Heart left ventricle (tissue), 16 donors: ENCODE data around the gene PRPF18. TPM values are rescaled to one million over a fixed set of nuclear protein-coding genes. Genes with fewer than 3 reads are reported as not detected.

Experiments used
- ATAC-seq, 4 donors: fragments of 200-7000 bp; cut with Tn5 transposase; one replicate each; pipeline ENCODE4 v1.9.1; 2020 to 2022; ENCODE audit warnings: moderate library complexity in 4 of 4, mild to moderate bottlenecking in 3 of 4, moderate number of reproducible peaks in 1 of 4
- DNase-seq, 5 donors: peaks; one replicate each; pipeline ENCODE4 v3.0.0-alpha.2; 2020
- H3K27ac ChIP-seq, 12 donors: fragments of 200-600 bp; sonication (generic) in 4 of 12; one replicate each; pipeline versions ENCODE4 v1.5.0 to v1.8.0; 2016 to 2022; ENCODE audit warnings: mild to moderate bottlenecking in 2 of 12
- H3K27me3 ChIP-seq, 9 donors: fragments of 200-600 bp; sonication (generic) in 2 of 9; one replicate each; pipeline versions ENCODE4 v1.5.1 to v1.8.0; 2016 to 2022; ENCODE audit warnings: mild to moderate bottlenecking in 3 of 9
- H3K36me3 ChIP-seq, 9 donors: fragments of 200-600 bp; sonication (generic) in 2 of 9; one replicate each; pipeline versions ENCODE4 v1.5.0 to v1.8.0; 2018 to 2022; ENCODE audit warnings: mild to moderate bottlenecking in 2 of 9
- H3K4me1 ChIP-seq, 12 donors: fragments of 200-600 bp; sonication (generic) in 4 of 12; one replicate each; pipeline versions ENCODE4 v1.5.0 to v1.8.0; 2016 to 2022; ENCODE audit warnings: mild to moderate bottlenecking in 3 of 12
- H3K4me3 ChIP-seq, 12 donors: fragments of 200-600 bp; sonication (generic) in 4 of 12; one replicate each; pipeline versions ENCODE4 v1.5.0 to v1.8.0; 2017 to 2022; ENCODE audit warnings: mild to moderate bottlenecking in 9 of 12, moderate library complexity in 4 of 12
- H3K9me3 ChIP-seq, 12 donors: fragments of 200-600 bp; sonication (generic) in 4 of 12; one replicate each; pipeline versions ENCODE4 v1.5.0 to v1.8.0; 2016 to 2022; ENCODE audit warnings: mild to moderate bottlenecking in 1 of 12
- CTCF ChIP-seq, 12 donors: fragments of 200-600 bp; sonication (generic) in 4 of 12; IDR thresholded peaks; one replicate each; pipeline versions ENCODE4 v1.5.0 to v1.8.0; 2018 to 2022; ENCODE audit warnings: antibody characterized with exemption in 12 of 12, mild to moderate bottlenecking in 5 of 12
- POLR2A ChIP-seq, 2 donors: fragments of 450-650 bp; IDR thresholded peaks; one replicate each; pipeline ENCODE4 v1.6.1; 2017; ENCODE audit warnings: antibody characterized with exemption in 2 of 2, mild to moderate bottlenecking in 2 of 2, moderate library complexity in 2 of 2
- WGBS, 4 donors: extraction: QIAGEN DNeasy Blood & Tissue Kit in 2 of 4; methylation state at CpG; one replicate each; pipeline versions ENCODE4 v1.1.5 to v1.1.7; 2013 to 2018; 5-methylcytosine and 5-hydroxymethylcytosine counted together
- intact Hi-C, 10 donors: fragments of 100-400 bp; cut with DNase I; formaldehyde crosslinking; loops; one replicate each; pipeline versions ENCODE4 v1.11.1 to v1.14.2; 2022
- polyA plus RNA-seq, 2 donors: library from polyadenylated mRNA; stranded (reverse); fragments of 200-250 nt; gene quantifications; one replicate each; pipeline ENCODE4 v1.2.3, GENCODE V29; 2013
- total RNA-seq, 9 donors: library from RNA; depleted of rRNA in 2 of 9; stranded (reverse); fragments of >200 nt in 2 of 9; fragmentation: NEBNext Ultra II Directional in 3 of 9; extraction: Animal tissue kit (Norgen Biotek cat#: 25700) in 3 of 9; gene quantifications; one replicate each; pipeline versions ENCODE4 v1.1.0 to v1.2.4, GENCODE V29; 2016 to 2023
- donor health status: ischemic (EF 13 %, LVEDD 7.1; RV severe dilation, severe dysfunction).
- donor health status: healthy with polysubstance abuse.
- donor health status: DM: no; HTN: yes; CAD: no.
- donor health status: DM: no; HTN: no; CAD: no.
- donor health status: ischemic (EF 25% LVEDD 6.9; RV normal size, moderate dysfunction).
- donor health status: ischemic (EF 25% LVEDD 5.7; RV mildly dilated, moderate dysfunction).
- donor health status: healthy.
- donor health status: DM: yes; HTN: yes; CAD: no.
- donor health status: ischemic (EF 35%, LVEDD 5.7; RV mildly dilated, moderate dysfunction).
- donor health status: nonischemic (EF 11% LVEDD 7.7; RV severe dilation, severe dysfunction).
- donor health status: DM: yes; HTN: yes; CAD: no.
- donor health status: PGD.
- donor health status: ischemic (EF 29% LVEDD 5.4; RV normal size, mild dysfunction).
- donor health status: nonischemic (EF 23%, LVEDD 6.1; RV moderate dilation, normal function).

The PRPF18 gene
- total and polyA plus RNA-seq, 11 donors = 8.9 to 19.1 (median 14.7) TPM

GRCh38 chr10:13555884-13556510 is 30.8 kb upstream of the PRPF18 start:
- ATAC-seq (no peak), DNase-seq (no peak)
- no peak overlapping the region for H3K4me3 ChIP-seq
- no peaks in the 10 kb centered on the region for H3K27me3 ChIP-seq
- peaks cover 0 to 7% (median under 1%) of the 10 kb centered on the region in 12 donors for H3K9me3 ChIP-seq
- no peaks in the 10 kb centered on the region for H3K36me3 ChIP-seq
- TF ChIP-seq CTCF (IDR thresholded peaks at IDR 0.05) (no peak), POLR2A (IDR thresholded peaks at IDR 0.05) (no peak)
- intact Hi-C loops = no loop called here
- H3K4me1 ChIP-seq = peaks cover 0 to 5% (median 0%) of the 10 kb centered on the region in 12 donors
- 33 to 55% (median 52%) methylated on average over 2 of the region's 2 CpGs for WGBS, 4 donors
- H3K27ac ChIP-seq = no peak overlapping the region

GRCh38 chr10:13559124-13559700 is 27.6 kb upstream of the PRPF18 start:
- intact Hi-C loops = no loop called here
- H3K27ac ChIP-seq = no peak overlapping the region
- peaks cover 0 to 5% (median 0%) of the 10 kb centered on the region in 12 donors for H3K4me1 ChIP-seq
- H3K4me3 ChIP-seq = no peak overlapping the region
- 61 to 62% (median 62%) methylated on average over 2 of the region's 2 CpGs for WGBS, 4 donors
- DNase-seq (no peak), ATAC-seq (no peak)
- no peaks in the 10 kb centered on the region for H3K9me3 ChIP-seq
- H3K27me3 ChIP-seq = no peaks in the 10 kb centered on the region
- TF ChIP-seq CTCF (IDR thresholded peaks at IDR 0.05) = no peak
- TF ChIP-seq POLR2A (IDR thresholded peaks at IDR 0.05) = no peak
- no peaks in the 10 kb centered on the region for H3K36me3 ChIP-seq

GRCh38 chr10:13560597-13560996 is 26.2 kb upstream of the PRPF18 start:
- Histone ChIP-seq H3K4me3 (no peak overlapping the region), H3K9me3 (no peaks in the 10 kb centered on the region), H3K27ac (no peak overlapping the region), H3K36me3 (no peaks in the 10 kb centered on the region), H3K4me1 (peaks cover 0 to 5% (median 0%) of the 10 kb centered on the region in 12 donors), H3K27me3 (peaks cover 0 to 3% (median 0%) of the 10 kb centered on the region in 9 donors)
- no peak for DNase-seq
- TF ChIP-seq POLR2A (IDR thresholded peaks at IDR 0.05) = no peak
- no peak for TF ChIP-seq CTCF (IDR thresholded peaks at IDR 0.05)
- intact Hi-C loops = no loop called here
- no peak for ATAC-seq

GRCh38 chr10:13563481-13564445 is 23.0 kb upstream of the PRPF18 start:
- H3K9me3 ChIP-seq = no peaks in the 10 kb centered on the region
- WGBS, 4 donors = 90 to 92% (median 92%) methylated on average over 11 of the region's 11 CpGs
- ATAC-seq (no peak), DNase-seq (no peak)
- TF ChIP-seq POLR2A (IDR thresholded peaks at IDR 0.05) (no peak), CTCF (IDR thresholded peaks at IDR 0.05) (no peak)
- H3K4me1 ChIP-seq = no peaks in the 10 kb centered on the region
- H3K36me3 ChIP-seq = no peaks in the 10 kb centered on the region
- H3K27me3 ChIP-seq = peaks cover 0 to 4% (median 0%) of the 10 kb centered on the region in 9 donors
- H3K4me3 ChIP-seq = no peak overlapping the region
- intact Hi-C loops = no loop called here
- no peak overlapping the region for H3K27ac ChIP-seq
